LNCAP (cell line): ENCODE results near the gene KSR1.

ENCODE experiments used
- CTCF ChIP-seq: fragments of 450-650 bp; IDR thresholded peaks from 2 replicates; pipeline ENCODE4 v1.5.1; 2017; ENCODE audit warnings: mild to moderate bottlenecking

Gene KSR1

GRCh38 chr17:27415120-27415795 lies 41.0 kb upstream of the KSR1 start:
- no peak for TF ChIP-seq CTCF

GRCh38 chr17:27417596-27418365 lies 38.5 kb upstream of the KSR1 start:
- no peak for TF ChIP-seq CTCF

GRCh38 chr17:27418366-27418615 lies 38.0 kb upstream of the KSR1 start:
- no peak for TF ChIP-seq CTCF

- no peak for TF ChIP-seq CTCF
Measured at GRCh38 chr17:27419156-27419555, 37.1 kb upstream of the KSR1 start.

- no peak for TF ChIP-seq CTCF
Measured at GRCh38 chr17:27420211-27420950, 35.9 kb upstream of the KSR1 start.

GRCh38 chr17:27421111-27421510 lies 35.1 kb upstream of the KSR1 start:
- no peak for TF ChIP-seq CTCF

GRCh38 chr17:27422601-27423000 lies 33.6 kb upstream of the KSR1 start:
- TF ChIP-seq CTCF, result no peak
